ENCODE data around the gene CEPT1. TPM values are rescaled to one million over a fixed set of nuclear protein-coding genes. Genes with fewer than 3 reads are reported as not detected.
A peak's percentile ranks its signal among the peaks of the same experiment; 100 is the strongest.

Gene CEPT1
- total RNA-seq, 1 donor from 2014 or later: 23.7 TPM

DNA sequence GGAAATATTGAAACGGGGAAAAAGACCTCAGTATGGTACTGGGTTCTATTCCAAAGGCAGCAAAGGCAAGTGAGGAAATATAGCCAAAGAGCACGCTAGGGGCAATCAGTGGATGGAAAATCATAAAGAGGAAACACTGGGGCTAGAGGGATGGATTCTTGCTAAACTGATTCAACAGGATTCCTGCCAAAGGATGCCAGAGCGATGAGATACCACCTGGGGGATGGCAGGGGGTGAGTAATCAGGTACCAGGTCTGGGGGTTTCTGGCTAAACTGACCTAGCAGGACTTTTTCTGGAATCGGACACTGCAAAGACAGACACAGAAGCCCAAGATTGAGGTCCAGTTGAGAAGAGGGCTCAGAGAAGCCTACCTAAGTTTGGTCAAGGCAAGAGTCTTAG is 94.2 kb downstream of the CEPT1 start:
- Histone ChIP-seq H3K27me3 (ENCODE audit: control insufficient read depth, insufficient read depth, low read length) (no peaks in the 10 kb centered on the region), H3K4me3 (ENCODE audit: low read depth, low read length) (no peak overlapping the region), H3K36me3 (ENCODE audit: control insufficient read depth, insufficient read depth, low read length) (no peaks in the 10 kb centered on the region)
- peak; percentile 2 for DNase-seq (ENCODE audit: low read depth)
- TF ChIP-seq, protein P1, sequence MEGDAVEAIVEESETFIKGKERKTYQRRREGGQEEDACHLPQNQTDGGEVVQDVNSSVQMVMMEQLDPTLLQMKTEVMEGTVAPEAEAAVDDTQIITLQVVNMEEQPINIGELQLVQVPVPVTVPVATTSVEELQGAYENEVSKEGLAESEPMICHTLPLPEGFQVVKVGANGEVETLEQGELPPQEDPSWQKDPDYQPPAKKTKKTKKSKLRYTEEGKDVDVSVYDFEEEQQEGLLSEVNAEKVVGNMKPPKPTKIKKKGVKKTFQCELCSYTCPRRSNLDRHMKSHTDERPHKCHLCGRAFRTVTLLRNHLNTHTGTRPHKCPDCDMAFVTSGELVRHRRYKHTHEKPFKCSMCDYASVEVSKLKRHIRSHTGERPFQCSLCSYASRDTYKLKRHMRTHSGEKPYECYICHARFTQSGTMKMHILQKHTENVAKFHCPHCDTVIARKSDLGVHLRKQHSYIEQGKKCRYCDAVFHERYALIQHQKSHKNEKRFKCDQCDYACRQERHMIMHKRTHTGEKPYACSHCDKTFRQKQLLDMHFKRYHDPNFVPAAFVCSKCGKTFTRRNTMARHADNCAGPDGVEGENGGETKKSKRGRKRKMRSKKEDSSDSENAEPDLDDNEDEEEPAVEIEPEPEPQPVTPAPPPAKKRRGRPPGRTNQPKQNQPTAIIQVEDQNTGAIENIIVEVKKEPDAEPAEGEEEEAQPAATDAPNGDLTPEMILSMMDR (IDR thresholded peaks at IDR 0.05; ENCODE audit: insufficient read depth, low read length, poor library complexity, severe bottlenecking): no peak

Other genes starting within 250 kb of the CEPT1 start
- 26.4 and 33.1 TPM in 2 replicates for gene LRIF1, start 176.3 kb upstream of the CEPT1 start, total RNA-seq
- gene DRAM2, start 130 bp upstream of the CEPT1 start, total RNA-seq: 69.4 and 84.3 TPM in 2 replicates
- 13.2 and 16.6 TPM in 2 replicates for gene DENND2D, start 60.4 kb downstream of the CEPT1 start, total RNA-seq
- gene CHI3L2, start 87.5 kb downstream of the CEPT1 start, total RNA-seq: 3.2 and 7.5 TPM in 2 replicates
- not detected in 2 replicates for gene CHIA, start 150.6 kb downstream of the CEPT1 start, total RNA-seq